WTC11 (cell line): ENCODE measurements around the gene SMYD3. TPM values are rescaled to one million over a fixed set of nuclear protein-coding genes. Genes with fewer than 3 reads are reported as not detected.

Experiments
- ATAC-seq: fragments of 200-7000 bp; cut with Tn5 transposase; 2 replicates; pipeline ENCODE4 v1.10.0; 2021; ENCODE audit warnings: mild to moderate bottlenecking, moderate library complexity
- CTCF ChIA-PET: fragments of 300-600 bp; sonication (Branson Sonifier 250); formaldehyde crosslinking; loops from one replicate; lab custom pipeline; 2021; ENCODE audit warnings: antibody characterized with exemption; lab: Charles Lee
- POLR2A ChIA-PET: fragments of 350-600 bp; sonication (Branson Sonifier 250); formaldehyde crosslinking; loops from one replicate; lab custom pipeline; 2021; ENCODE audit warnings: antibody characterized with exemption; lab: Charles Lee
- DNase-seq: peaks from one replicate; pipeline ENCODE4 v3.0.0; 2021; ENCODE audit warnings: low spot score
- H3K27ac Mint-ChIP-seq: 2 replicates; pipeline ENCODE4 v1.8.0; 2021; ENCODE audit warnings: mixed read lengths
- H3K27me3 Mint-ChIP-seq: 2 replicates; pipeline ENCODE4 v1.8.0; 2021; ENCODE audit warnings: low read depth, mild to moderate bottlenecking, moderate library complexity, mixed read lengths
- H3K36me3 Mint-ChIP-seq: 2 replicates; pipeline ENCODE4 v1.8.0; 2021; ENCODE audit warnings: mixed read lengths
- H3K4me1 Mint-ChIP-seq: 2 replicates; pipeline ENCODE4 v1.8.0; 2022; ENCODE audit warnings: mixed read lengths
- H3K4me3 Mint-ChIP-seq: 2 replicates; pipeline ENCODE4 v1.8.0; 2021; ENCODE audit warnings: mild to moderate bottlenecking, moderate library complexity, mixed read lengths
- H3K9me3 Mint-ChIP-seq: 2 replicates; pipeline ENCODE4 v1.8.0; 2021; ENCODE audit warnings: mixed read lengths
- RELA ChIP-seq: sonication (generic); formaldehyde crosslinking; IDR thresholded peaks from 2 replicates; pipeline ENCODE4 v1.8.1; 2022; ENCODE audit warnings: missing genetic modification reagents, mild to moderate bottlenecking, borderline replicate concordance
- TEAD1 ChIP-seq: sonication (generic); formaldehyde crosslinking; IDR thresholded peaks from 2 replicates; pipeline ENCODE4 v1.8.0; 2022; ENCODE audit warnings: mild to moderate bottlenecking, missing genetic modification reagents
- ZNF121 ChIP-seq: sonication (generic); formaldehyde crosslinking; IDR thresholded peaks from 2 replicates; pipeline ENCODE4 v1.8.0; 2023; ENCODE audit warnings: missing genetic modification reagents
- ZNF219 ChIP-seq: sonication (generic); formaldehyde crosslinking; IDR thresholded peaks from 2 replicates; pipeline ENCODE4 v1.8.0; 2023; ENCODE audit warnings: missing genetic modification reagents, mild to moderate bottlenecking, borderline replicate concordance
- total RNA-seq: library from RNA; stranded (reverse); gene quantifications from 3 replicates; pipeline ENCODE4 v1.2.3, GENCODE V29; 2021
- TF ChIP-seq, protein P1 (sequence below): sonication (generic); formaldehyde crosslinking; IDR thresholded peaks from 2 replicates; pipeline ENCODE4 v1.8.1; 2023; ENCODE audit warnings: mild to moderate bottlenecking, missing genetic modification reagents, borderline replicate concordance
- TF ChIP-seq, protein P2 (sequence below): sonication (generic); formaldehyde crosslinking; IDR thresholded peaks from 2 replicates; pipeline ENCODE4 v1.8.0; 2022; ENCODE audit warnings: mild to moderate bottlenecking, missing genetic modification reagents
- TF ChIP-seq, protein P3 (sequence below): sonication (generic); formaldehyde crosslinking; IDR thresholded peaks from 2 replicates; pipeline ENCODE4 v1.8.1; 2022; ENCODE audit warnings: low read depth, mild to moderate bottlenecking, moderate library complexity, missing genetic modification reagents, borderline replicate concordance
- TF ChIP-seq, protein P4 (sequence below): sonication (generic); formaldehyde crosslinking; IDR thresholded peaks from 2 replicates; pipeline ENCODE4 v1.8.0; 2023; ENCODE audit warnings: mild to moderate bottlenecking, missing genetic modification reagents
- TF ChIP-seq, protein P5 (sequence below): sonication (generic); formaldehyde crosslinking; IDR thresholded peaks from 2 replicates; pipeline ENCODE4 v1.8.1; 2023; ENCODE audit warnings: mild to moderate bottlenecking, missing genetic modification reagents

Gene SMYD3
- total RNA-seq, 1 experiment from 2014 or later, result 21.4 TPM

DNA sequence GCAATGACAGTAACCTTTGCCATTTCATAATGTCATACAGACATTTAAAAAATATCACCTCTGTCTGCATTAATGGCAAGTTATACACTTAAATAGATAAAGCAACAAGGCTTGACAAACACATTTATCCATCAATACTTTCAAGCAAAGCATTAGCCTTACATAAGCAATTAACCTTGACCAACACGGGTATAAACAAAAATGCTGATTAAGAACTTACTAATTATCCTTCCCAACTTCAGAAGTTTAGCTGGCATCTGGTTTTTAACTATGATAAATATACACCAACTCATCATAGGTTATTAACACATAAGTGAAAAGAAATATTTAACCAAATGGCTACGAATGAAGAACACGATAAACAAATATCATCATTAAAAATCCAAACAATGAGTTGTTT lies 188.5 kb downstream of the SMYD3 start (continued):
- TF ChIP-seq, protein P1, sequence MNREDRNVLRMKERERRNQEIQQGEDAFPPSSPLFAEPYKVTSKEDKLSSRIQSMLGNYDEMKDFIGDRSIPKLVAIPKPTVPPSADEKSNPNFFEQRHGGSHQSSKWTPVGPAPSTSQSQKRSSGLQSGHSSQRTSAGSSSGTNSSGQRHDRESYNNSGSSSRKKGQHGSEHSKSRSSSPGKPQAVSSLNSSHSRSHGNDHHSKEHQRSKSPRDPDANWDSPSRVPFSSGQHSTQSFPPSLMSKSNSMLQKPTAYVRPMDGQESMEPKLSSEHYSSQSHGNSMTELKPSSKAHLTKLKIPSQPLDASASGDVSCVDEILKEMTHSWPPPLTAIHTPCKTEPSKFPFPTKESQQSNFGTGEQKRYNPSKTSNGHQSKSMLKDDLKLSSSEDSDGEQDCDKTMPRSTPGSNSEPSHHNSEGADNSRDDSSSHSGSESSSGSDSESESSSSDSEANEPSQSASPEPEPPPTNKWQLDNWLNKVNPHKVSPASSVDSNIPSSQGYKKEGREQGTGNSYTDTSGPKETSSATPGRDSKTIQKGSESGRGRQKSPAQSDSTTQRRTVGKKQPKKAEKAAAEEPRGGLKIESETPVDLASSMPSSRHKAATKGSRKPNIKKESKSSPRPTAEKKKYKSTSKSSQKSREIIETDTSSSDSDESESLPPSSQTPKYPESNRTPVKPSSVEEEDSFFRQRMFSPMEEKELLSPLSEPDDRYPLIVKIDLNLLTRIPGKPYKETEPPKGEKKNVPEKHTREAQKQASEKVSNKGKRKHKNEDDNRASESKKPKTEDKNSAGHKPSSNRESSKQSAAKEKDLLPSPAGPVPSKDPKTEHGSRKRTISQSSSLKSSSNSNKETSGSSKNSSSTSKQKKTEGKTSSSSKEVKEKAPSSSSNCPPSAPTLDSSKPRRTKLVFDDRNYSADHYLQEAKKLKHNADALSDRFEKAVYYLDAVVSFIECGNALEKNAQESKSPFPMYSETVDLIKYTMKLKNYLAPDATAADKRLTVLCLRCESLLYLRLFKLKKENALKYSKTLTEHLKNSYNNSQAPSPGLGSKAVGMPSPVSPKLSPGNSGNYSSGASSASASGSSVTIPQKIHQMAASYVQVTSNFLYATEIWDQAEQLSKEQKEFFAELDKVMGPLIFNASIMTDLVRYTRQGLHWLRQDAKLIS (CRISPR knock-in tag), result no peak
- TF ChIP-seq, protein P2, sequence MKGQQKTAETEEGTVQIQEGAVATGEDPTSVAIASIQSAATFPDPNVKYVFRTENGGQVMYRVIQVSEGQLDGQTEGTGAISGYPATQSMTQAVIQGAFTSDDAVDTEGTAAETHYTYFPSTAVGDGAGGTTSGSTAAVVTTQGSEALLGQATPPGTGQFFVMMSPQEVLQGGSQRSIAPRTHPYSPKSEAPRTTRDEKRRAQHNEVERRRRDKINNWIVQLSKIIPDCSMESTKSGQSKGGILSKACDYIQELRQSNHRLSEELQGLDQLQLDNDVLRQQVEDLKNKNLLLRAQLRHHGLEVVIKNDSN (CRISPR knock-in tag), result no peak
- TF ChIP-seq ZNF219 (CRISPR knock-in tag), result no peak
- TF ChIP-seq, protein P3, sequence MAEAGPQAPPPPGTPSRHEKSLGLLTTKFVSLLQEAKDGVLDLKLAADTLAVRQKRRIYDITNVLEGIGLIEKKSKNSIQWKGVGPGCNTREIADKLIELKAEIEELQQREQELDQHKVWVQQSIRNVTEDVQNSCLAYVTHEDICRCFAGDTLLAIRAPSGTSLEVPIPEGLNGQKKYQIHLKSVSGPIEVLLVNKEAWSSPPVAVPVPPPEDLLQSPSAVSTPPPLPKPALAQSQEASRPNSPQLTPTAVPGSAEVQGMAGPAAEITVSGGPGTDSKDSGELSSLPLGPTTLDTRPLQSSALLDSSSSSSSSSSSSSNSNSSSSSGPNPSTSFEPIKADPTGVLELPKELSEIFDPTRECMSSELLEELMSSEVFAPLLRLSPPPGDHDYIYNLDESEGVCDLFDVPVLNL (CRISPR knock-in tag), result no peak
- TF ChIP-seq, protein P4, sequence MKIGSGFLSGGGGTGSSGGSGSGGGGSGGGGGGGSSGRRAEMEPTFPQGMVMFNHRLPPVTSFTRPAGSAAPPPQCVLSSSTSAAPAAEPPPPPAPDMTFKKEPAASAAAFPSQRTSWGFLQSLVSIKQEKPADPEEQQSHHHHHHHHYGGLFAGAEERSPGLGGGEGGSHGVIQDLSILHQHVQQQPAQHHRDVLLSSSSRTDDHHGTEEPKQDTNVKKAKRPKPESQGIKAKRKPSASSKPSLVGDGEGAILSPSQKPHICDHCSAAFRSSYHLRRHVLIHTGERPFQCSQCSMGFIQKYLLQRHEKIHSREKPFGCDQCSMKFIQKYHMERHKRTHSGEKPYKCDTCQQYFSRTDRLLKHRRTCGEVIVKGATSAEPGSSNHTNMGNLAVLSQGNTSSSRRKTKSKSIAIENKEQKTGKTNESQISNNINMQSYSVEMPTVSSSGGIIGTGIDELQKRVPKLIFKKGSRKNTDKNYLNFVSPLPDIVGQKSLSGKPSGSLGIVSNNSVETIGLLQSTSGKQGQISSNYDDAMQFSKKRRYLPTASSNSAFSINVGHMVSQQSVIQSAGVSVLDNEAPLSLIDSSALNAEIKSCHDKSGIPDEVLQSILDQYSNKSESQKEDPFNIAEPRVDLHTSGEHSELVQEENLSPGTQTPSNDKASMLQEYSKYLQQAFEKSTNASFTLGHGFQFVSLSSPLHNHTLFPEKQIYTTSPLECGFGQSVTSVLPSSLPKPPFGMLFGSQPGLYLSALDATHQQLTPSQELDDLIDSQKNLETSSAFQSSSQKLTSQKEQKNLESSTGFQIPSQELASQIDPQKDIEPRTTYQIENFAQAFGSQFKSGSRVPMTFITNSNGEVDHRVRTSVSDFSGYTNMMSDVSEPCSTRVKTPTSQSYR, result no peak
- TF ChIP-seq, protein P5, sequence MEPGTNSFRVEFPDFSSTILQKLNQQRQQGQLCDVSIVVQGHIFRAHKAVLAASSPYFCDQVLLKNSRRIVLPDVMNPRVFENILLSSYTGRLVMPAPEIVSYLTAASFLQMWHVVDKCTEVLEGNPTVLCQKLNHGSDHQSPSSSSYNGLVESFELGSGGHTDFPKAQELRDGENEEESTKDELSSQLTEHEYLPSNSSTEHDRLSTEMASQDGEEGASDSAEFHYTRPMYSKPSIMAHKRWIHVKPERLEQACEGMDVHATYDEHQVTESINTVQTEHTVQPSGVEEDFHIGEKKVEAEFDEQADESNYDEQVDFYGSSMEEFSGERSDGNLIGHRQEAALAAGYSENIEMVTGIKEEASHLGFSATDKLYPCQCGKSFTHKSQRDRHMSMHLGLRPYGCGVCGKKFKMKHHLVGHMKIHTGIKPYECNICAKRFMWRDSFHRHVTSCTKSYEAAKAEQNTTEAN (CRISPR knock-in tag), result no peak

DNA sequence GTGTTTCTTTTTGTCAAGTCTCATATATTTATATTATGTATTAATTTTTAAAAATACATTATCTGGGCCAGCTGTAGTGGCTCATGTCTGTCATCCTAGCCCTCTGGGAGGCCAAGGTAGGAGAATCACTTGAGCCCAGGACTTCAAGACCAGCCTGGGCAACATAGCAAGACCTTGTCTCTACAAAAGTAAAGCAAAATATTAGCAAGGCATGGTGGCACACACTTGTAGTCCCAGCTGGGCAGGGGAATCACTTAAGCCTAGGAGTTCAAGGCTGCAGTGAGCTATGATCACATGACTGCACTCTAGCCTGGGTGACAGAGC lies 189.1 kb downstream of the SMYD3 start:
- no peak for ATAC-seq
- Mint-ChIP-seq H3K4me1 (peaks cover 6% of the 10 kb centered on the region), H3K4me3 (no peak overlapping the region), H3K27ac (no peak overlapping the region), H3K27me3 (no peaks in the 10 kb centered on the region), H3K9me3 (no peaks in the 10 kb centered on the region), H3K36me3 (no peaks in the 10 kb centered on the region)
- ChIA-PET CTCF (no interaction called here), POLR2A (no interaction called here)
- TF ChIP-seq ZNF121 (CRISPR knock-in tag) (peak; percentile 57; the same call in 1 of the 2 replicates), RELA (CRISPR knock-in tag) (no peak)
- no peak for DNase-seq

DNA sequence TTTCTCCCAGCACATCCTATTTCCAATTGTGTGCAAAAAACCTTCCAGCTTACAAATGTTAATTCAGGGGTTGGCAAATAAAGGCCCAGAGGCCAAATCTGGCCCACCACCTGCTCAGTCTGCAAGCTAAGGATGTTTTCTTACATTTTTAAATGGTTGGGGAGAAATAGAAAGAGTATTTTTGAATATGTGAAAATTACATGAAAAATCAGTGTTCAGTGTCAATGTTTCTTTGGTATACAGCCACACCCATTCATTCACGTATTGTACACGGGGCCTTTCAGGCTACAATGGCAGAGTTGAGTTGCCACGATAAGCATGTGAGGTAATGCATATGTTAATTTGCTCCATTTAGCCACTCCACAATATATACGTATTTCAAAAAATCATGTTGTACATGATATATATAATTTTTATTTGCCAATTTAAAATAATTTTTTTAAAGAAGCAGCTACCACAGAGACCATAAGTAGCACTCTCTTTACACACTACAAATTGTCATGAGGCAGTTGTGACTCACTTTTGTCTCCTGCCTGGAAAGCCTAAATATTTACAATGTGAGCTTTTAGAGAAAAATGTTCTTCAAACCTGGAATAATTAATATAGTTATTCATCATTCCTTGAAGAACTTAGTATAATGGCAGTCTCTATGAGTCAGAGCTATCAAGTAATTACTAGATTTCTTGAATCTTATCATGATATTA lies 189.6 kb downstream of the SMYD3 start:
- ChIA-PET CTCF (interaction anchor here (1.4 kb wide), 1 partner anchor 160 kb away, joined by 3 read pairs; no protein-coding TSS in a partner anchor), POLR2A (no interaction called here)
- Mint-ChIP-seq H3K4me3 (no peak overlapping the region), H3K4me1 (peaks cover 4% of the 10 kb centered on the region), H3K27me3 (no peaks in the 10 kb centered on the region), H3K27ac (peak overlapping the region; percentile 17; the same call in 1 of the 2 replicates), H3K36me3 (no peaks in the 10 kb centered on the region), H3K9me3 (no peaks in the 10 kb centered on the region)
- TF ChIP-seq, protein P1 (CRISPR knock-in tag), result no peak
- no peak for TF ChIP-seq TEAD1 (CRISPR knock-in tag)
- ATAC-seq (no peak), DNase-seq (no peak)
